ENCODE measurements around the gene C1orf115.
"Not testable (repeated sequence)": the region's sequence is repeated elsewhere in the genome, so short reads cannot be mapped to it uniquely, and the experiment has no call there.

The C1orf115 gene, protein sequence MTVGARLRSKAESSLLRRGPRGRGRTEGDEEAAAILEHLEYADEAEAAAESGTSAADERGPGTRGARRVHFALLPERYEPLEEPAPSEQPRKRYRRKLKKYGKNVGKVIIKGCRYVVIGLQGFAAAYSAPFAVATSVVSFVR

DNA sequence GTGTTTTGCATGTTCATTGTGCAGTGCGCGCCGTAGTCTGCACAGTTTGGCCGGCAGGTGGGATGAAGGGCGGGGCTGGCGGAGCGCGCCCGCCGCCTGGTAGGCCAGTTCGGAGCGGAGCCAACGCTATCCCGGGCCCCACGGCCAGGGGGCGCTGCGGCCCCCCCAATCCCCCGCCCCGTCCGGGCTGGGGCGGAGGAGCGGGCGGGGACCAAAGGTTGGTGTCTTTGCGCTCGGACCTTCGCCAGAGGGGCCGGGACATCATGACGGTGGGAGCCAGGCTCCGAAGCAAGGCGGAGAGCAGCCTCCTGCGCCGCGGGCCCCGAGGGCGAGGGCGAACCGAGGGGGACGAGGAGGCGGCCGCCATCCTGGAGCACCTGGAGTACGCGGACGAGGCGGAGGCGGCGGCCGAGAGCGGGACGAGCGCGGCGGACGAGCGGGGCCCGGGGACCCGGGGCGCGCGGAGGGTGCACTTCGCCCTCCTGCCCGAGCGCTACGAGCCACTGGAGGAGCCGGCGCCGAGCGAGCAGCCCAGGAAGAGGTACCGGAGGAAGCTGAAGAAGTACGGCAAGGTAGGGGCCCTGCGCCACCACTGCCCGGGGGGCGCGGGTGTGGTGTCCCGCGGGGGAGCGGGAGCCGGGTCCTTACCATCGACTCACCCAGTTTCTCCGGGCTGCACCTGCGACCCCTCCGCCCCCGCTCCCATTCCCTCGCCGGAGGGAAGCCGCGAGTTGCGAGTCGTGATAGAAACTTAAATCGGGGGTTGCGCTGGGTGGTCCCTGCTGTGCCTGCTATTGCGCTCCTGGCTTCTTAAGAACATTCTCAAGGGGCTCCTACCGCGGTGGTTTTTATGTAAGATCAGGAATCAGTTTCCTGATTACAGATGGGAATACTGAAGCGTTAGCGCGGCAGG, at the start of gene C1orf115:
Gene C1orf115 (plus strand): TSS at position 224 of the 913 bp plus-strand sequence. CDS start 40 bp downstream, at position 264.
- peak; percentile 63 to 75 for DNase-seq

DNA sequence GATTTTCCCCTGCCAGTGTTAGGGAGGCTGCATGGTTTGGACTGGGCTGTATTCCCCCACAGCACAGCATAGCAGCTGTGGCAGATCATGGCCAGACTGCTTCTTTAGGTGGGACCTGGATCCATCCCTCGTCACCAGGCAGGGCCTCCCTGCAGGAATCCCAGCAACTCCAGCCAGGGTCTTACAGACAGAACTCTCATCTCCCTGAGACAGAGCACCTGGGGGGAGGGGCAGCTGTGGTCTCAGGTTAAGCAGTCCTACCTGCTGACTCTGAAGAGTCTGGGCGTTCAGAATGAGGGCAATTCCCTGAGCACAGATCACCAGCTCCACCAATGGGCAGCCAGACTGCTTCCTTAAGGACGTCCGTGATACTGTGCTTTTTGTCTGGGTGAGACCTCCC, 47.9 kb upstream of the C1orf115 start:
- no peak for DNase-seq

DNA sequence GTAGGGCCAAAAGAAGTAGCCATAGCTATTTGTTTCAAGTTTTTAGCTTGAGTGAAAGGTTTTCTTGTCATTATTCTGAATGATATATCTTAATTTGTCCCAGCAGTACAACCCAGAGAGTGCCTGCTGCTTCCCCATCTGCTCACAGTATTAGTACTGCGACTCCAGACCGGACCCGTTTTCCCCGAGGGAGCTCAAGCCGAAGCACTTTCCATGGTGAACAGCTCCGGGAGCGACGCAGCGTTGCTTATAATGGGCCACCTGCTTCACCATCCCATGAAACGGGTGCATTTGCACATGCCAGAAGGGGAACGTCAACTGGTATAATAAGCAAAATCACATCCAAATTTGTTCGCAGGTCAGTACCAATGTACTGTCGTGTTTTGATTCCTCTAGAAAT, 37.2 kb upstream of the C1orf115 start:
- DNase-seq = no peak

DNA sequence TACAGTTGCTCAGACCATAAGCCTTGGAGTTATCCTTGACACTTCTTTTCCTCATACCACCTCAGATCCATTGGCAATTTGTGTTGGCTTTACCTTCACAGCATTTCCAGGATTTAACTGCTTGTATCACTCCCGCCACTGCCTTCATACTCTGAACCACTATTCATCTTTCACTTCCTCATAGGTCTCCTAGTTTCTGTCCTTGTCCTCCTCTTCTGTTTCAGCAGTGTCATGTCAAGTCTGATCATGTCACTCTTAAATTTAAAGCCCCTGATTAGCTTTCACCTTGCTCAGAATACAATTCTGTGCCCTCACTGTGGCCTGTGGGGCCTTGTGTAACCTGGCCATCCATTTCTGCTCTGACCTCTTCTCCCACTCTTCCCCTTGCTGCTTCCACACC, 34.7 kb upstream of the C1orf115 start:
- no peak for DNase-seq

DNA sequence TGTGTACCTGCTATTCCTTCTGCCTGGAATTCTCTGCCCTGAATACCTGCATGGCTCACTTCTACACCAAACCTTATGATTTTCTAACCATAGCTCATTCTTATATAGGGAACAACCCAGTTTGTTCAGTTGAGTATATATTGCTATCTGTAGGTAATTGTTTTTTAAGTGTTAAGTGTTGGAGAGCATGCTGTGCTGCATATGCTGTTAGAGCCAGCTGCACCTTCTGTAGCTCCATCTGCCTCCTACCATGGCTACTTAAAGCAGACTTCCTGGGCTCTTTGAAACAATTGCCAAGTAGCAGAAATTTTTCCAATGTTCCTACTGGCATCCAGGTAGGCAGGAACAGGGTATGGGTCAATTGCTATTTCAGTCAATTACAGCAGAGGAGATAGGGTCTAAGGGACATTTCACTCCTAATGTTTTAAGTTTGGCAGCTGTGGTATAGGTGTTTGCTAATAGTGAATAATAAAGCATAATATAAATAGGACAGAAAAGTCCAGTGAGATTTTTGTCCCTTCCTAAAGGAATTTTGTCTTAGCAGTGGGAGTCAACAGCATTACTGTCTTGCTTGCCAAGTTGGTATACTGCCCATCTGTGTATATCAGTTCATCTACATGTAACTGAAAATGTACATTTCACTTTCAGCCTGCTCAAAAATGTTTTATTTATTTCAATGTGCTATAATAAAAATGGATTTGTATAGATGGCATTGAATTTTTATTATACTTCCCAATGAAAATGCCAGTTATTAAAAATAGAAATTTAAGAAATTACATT, 34.0 kb upstream of the C1orf115 start:
- no peak for DNase-seq

DNA sequence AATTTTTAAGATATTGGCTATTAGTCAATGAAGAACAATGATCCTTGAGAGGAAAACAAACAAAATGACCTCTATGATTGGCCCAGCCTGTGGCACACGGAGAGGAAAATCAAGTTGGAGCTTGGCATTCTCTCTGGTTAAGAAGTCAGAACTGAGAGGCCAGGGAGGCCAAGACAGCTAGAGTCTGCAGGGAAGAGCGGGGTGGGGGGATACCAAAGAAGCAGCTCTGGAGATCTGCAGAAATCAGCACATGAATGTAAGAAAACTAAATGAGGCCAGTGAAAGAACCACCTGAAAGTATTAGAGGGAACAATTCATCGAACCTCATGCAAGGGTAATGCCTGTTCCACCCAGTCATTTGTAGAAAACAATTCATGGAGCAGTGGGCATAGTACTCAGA, 23.8 kb upstream of the C1orf115 start:
- no peak for DNase-seq

DNA sequence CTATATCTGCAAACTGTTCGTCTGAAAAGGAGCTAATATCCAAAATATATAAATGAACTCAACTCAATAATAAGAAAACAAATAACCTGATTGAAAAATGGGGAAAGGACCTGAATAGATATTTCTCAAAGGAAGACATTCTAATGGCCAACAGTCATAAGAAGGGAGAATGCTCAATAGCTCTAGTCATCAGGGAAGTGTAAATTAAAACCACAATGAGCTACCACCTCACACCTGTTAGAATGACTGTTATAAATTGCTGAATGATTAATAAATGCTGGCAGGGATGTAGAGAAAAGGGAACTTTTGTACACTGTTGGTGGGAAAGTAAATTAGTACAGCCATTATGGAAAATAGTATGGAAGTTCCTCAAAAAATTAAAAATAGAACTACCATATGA, 21.2 kb upstream of the C1orf115 start:
- DNase-seq = no peak

DNA sequence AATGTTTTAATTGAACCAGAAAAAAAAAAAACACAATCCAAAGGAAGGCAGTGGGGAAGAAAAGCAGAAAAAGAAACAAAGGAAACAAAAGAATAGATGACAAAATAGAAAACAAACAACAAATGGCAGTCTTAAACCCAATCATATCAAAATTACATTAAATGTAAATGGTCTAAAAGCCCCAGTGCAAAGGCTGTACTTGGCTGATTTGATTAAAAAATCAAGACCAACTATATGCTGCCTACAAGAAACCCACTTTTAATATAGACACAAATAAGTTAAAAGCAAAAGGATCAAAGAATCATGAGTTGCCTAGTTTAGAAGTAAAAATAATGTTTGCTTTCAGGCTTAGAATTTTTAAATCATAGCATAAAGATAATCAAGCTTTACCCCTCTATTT, 19.8 kb upstream of the C1orf115 start:
- DNase-seq = no peak

DNA sequence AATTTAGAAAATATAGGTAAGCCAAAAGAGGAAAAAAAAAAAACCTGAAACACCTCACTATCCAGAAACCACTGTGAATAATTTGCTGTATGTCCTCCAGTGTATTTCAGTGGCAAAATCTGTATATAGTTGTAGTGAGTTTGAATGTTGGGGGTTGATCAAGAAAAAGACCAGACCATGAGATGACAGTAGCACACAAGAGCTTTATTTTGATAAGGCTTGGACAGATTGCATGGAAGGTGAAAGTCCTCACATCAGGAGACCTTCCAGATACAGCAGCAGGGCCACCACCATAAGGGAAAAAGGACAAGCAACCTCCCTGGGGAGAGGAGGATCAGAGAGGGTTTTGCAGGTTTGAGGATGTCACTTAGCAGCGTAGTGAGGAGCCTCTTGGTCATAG, 16.2 kb upstream of the C1orf115 start:
- no peak for DNase-seq

DNA sequence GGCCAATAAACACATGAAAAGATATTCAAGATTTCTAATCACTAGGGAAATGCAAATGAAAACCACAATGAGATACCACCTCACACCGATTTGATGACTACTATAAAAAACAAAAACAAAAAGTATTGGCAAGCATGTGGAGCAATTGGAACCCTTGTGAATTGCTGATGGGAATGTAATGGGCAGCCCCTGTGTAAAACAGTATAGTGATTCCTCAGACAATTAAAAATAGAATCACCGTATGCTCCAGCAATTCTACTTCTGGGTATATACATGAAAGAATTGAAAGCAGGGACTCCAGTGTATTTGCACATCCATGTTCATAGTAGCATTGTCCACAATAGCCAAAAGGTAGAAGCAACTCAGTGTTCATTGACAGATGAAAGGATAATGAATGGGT, 12.9 kb upstream of the C1orf115 start:
- no peak for DNase-seq

DNA sequence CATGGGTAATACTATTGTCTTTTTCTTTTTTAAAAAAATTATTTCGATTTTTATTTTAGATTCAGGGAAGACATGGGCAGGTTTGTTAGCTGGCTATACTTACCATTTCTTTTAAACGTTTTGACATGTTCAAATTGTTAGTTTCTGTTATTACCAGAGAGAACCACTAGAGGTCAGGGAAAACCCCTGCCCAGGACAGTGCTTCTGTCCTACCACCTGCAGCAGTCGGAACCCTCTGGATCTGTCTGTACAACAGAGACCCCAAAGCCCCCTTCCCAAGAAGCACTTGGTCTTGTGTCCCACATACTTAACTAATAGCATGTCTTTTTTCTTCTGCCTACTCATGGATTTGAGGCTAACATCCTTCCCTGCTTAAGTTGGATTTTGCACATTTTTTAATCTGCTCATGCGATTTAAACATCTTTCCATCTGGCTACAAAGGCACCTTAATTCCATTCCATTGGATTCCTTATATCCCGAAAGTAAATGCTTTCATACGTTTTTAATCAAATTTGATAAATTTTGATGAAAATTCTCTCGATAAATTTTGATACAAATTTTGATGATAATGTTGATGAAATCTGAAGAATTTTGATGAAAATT, 10.0 kb upstream of the C1orf115 start:
- no peak for DNase-seq

DNA sequence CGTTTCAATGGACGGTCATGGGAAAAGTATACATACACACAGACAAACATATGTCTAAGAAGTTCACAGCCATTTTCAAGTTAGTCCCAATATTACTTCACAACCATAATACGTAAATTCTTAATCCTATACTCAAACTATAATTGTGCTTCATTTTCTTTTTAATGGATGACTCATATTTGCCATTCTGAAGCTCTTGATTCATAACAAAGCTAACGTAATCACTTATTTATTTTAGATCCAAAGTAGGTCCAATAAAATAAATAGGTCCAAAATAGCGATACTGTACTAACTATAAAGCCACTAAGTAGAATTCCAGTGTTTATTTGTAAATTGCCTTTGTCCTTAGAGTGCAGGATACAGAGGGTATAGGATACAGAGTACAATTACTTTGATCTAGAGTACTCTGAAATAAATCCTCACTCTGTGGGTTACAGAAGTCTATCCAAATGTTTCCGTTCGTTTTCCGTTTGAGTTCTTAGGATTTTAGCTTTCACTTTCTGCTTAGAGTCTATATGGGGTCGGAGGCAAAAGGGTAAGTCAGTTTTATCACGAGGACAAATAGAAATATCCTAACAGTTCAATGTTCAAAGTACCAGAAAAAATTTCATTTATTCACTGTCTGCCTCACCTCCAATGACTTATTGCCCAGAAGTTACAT, 8.8 kb upstream of the C1orf115 start:
- no peak for DNase-seq

DNA sequence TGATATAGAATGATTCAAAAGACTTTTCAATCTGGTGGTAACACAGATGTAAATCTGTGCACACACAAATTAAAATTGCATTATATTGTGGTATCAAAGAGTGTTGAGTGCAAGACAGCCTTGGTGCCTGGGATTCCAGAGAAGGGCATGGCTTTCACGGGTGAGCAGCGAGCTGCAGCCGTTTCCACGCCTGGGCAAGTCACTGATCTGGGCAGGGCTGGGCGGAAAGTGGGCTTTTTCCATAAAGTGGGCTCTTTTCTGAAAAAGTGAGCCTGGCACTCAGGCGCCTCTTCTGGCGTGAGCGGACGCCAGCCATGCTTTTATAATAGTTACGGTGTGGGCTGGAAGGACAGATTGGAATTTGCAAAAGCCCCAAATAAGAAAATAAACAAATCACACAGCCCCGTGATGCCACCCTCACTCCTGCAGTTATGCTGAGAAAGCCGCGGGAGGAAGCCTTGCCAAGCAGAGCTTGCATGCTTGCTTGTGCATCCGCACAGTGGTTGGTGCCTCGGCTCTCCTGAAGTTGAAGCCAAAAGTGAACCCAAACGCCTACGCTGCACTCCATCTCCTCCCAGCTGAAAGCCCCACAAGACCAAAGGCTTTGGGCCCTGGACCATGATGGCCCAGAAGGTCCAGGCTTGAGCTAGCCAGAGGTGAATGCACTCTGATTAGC, 7.1 kb upstream of the C1orf115 start:
- no peak for DNase-seq

DNA sequence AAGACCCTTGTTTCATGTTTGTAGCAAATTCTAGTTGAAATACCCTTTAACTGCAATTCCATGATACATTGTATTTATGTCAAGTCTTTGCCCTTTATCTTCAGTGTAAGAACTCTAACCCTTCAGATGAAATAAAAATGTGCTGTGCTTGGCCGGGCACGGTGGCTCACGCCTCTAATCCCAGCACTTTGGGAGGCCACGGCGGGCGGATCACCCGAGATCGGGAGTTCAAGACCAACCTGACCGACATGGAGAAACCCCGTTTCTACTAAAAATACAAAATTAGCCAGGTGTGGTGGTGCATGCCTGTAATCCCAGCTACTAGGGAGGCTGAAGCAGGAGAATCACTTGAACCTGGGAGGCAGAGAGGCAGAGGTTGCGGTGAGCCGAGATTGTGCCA, 6.4 kb upstream of the C1orf115 start:
- not testable (repeated sequence) for DNase-seq

DNA sequence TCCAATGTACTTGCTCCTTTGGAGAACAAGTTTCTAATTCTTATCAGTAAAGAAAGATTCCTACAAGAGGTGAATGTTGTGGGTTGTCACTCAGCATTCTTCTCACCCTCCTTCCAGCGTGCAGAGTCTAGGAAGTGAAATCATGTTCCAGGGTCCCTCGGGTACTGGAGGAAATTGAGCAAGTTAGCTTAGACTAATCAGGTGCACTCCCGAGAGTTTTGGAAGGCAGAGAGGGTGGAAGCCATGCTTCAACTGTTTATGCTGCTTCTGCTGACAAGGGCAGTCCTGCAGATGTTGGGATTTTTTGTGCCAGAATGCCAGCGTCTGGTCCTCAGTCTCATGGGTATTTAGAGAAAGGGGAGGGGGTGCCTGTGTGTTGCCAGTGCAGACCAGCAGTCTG, 5.3 kb upstream of the C1orf115 start:
- no peak for DNase-seq

DNA sequence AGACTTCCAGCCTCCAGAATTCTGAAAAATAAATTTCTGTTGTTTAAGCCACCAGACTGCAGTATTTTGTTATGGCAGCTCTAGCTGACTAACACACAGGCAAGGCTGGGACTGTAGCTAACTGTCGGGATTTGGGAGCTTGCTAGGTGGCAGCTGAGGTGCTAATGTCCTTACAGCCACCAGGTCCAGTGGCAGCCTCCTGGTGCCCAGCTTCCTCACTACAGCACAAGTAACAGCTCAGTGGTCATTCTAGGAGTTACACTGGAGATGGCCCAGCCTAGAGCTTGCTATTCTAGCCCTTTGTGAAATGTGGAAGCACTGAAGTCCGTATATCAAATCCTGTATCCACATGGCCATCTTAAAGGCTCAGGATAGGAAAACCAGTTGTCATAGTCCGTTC, 4.3 kb upstream of the C1orf115 start:
- no peak for DNase-seq

DNA sequence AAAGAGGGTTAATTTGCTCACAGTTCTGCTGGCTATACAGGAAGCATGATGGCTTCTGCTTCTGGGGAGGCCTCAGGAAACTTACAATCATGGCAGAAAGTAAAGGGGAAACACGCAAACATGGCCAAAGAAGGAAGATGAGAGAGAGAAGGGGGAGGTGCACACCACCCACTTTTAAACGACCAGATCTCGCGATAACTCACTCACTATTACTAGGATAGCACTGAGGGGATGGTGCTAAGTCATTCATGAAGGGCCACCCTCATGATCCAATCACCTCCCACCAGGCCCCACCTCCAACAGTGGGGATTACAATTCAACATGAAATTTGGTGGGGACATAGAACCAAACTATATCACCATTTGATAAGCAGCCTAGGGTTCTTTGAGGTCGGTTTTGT, 2.4 kb upstream of the C1orf115 start:
- DNase-seq = no peak

DNA sequence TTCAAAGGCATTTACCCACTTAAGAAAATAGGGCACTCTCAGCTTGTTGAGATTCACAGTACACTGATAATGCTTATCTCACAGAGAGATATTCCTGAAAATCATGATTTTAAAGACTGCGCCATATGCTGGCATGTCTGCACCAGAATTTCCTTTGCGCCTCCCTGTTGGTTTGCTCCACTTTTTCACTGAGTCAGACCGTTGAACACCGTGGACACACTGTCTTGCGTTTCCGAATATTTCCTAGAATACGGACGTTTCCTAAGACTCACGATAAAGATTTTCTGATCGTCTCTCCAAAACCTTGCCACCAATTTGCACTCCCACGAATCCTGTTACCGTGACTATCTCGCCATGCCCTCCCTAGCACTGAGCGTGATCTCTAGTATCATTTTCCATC, 497 bp upstream of the C1orf115 start:
- DNase-seq = no peak

DNA sequence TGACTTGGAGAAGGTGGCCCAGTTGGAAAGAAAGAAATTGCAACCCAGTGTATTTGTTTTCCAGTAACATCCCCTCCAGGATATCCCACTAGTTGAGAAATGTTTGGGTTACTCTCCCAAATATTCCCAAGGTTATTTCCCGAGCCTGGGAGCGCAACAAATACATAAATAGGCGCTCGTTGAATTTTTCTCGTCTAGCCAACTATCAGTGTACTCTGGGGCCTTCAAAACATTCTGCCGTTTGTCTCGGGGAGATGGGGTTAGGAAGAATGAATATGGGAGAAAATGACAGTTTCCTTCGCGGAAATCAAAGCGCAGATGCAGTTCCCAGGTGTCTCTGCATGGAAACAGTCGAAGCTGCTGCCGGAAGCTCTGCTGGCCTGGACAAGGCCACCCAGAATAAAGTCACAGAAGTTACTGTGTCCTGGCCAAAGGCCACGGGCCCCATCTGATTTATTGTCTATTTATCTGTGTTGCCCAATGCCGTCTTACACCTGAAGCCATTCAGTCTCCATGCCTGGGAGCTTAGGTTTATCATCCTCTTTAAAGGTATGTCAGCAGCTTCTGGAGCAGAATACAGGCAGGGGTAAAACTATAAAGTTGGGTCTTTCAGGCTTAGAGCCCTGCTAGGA, 1.0 kb downstream of the C1orf115 start:
- no peak for DNase-seq

DNA sequence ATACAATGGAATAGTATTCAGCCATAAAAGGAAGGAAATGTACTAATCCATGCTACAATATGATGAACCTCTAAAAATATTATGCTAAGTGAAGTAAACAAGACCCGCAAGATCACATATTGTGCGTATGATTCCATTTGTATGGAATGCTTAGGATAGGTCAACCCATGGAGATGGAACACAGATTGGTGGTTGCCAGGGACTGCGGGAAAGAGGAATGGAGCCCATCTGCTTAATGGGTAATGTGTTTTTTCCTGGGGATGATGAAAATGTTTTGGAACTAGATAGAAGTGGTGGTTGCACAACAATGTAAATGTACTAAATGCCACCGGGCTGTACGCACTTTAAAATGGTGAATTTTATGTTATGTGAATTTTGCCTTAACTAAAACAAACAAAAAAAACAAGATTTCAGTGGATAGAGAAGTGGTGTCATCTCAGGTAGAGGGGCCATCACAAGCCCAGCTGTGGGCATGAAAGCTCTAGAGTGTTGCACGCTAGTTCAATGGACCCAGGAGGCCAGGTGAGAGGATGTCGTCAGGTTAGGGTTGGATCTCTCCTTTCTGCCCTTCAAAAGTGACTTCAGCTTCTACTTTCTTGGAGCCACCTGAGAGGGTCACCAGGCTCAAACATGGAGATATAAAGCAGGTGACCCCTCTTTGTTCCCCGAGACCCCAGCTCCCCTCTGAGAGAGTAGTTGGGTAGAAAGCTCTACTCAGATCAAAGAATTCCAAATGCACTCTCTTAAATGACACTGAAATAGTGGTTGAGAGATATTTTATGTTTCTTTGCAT, 2.5 kb downstream of the C1orf115 start:
- no peak for DNase-seq

DNA sequence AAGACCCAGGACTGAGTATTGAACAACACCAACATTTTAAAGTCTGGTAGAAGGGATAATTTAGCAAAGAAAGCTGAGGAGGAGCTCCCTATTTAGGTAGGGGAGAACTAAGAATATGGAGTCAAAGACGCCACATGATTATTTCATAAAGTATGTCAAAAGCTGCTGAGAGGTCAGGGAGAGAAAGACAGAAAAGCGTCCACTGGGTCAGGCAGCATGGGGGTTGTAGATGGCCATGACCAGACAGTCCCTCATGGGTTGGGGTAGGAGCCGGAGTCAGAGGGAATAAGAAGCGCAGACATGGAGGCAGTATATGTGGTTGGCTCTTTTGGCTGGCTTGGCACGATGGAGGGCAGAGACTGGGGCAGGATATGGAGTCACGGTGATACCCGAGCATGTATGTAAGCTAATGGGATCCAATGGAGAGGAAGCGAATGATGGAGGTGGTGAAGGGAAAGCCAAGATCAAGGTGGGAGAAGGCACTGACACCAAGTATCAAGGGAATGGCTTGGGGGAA, 4.8 kb downstream of the C1orf115 start:
- DNase-seq = no peak

Data from stimulated activated CD4-positive, alpha-beta T cell treated with anti-CD3 and anti-CD28 coated beads, Interleukin-4, amount 100 ng/mL, for 4 hours (primary cell).